HG03442 (cell line): ENCODE measurements around the gene SMAD3.

Experiments
- ATAC-seq: cut with Tn5 transposase; IDR thresholded peaks from one replicate; pipeline ENCODE4 v1.9.1; 2021; ENCODE audit warnings: mild to moderate bottlenecking, moderate library complexity; ENCODE audit not compliant: unreplicated experiment

SMAD3 gene

GRCh38 chr15:67095912-67096311 lies 30.5 kb downstream of the SMAD3 start:
- ATAC-seq: no peak

GRCh38 chr15:67096546-67097294 lies 31.3 kb downstream of the SMAD3 start:
- ATAC-seq: no peak

- ATAC-seq: no peak
Observed at GRCh38 chr15:67097424-67097823, 32.0 kb downstream of the SMAD3 start.

DNA sequence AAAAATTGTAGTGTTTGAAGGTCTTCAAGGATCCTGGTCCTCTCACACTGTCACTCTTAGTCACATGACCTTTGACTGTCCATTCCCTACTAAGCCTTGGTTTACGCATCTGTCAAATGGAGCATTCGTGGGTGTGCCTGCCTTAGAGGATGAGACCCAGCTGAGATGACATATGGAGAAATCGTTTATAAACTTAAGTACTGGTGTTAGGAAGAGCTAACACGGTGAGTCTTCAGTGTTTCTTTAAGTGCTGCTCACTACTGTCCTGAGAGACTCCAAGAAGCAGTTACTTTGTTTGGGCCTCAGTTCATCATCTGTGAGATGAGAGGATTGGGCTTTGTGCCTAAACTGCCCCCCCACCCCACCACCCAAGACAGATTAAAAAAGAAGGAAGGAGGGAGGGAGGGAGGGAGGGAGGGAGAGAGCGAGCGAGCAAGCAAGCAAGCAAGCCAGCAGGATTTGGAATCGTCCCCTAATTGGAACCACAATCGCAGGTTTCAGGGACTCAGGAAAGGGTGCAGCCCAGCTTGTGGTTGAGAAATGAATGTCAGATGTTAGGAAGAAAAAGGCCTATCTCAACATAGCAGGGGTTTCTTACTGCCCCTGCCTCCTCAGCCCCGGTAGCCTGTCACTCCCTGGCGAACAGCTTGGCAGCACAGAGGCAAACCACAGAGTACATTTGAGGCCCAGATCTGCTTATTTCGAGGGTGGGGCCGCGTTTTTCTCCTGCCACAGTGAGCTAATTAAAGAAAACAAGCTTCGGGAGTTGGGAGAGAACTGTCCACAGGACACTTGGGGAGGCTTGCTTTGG lies 32.7 kb downstream of the SMAD3 start:
- ATAC-seq: no peak

- no peak for ATAC-seq
Observed at GRCh38 chr15:67098768-67099282, 33.4 kb downstream of the SMAD3 start.

DNA sequence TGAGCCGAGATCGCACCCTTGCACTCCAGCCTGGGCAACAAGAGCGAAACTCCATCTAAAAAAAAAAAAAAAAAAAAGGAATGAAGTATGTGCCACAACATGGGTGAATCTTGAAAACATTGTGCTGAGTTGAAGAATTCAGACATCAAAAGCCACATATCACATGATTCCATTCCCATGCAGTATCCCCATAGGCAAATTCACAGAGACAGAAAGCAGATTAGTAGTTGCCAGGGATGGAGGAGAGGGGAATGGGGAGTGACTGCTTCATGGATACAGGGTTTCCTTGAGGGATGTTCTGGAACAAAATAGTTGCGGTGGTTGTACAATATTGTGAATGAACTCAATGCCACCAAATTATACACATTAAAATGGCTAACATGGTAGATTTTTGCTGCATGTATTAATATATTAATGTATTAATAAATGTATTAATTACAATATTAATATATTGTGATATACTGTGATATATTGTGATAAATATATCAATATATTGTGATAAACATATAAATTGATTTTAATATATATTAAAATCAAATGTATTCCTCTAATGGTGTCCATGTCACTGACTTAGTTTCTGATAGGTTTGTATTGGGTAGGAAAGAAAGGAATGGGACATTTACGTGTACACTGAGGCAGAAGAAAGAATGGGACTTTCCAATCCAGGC lies 34.9 kb downstream of the SMAD3 start:
- no peak for ATAC-seq

- ATAC-seq: peak; percentile 58
Observed at GRCh38 chr15:67100801-67101581, 35.6 kb downstream of the SMAD3 start.

- ATAC-seq: peak; percentile 42
Observed at GRCh38 chr15:67101911-67102598, 36.7 kb downstream of the SMAD3 start.

GRCh38 chr15:67102599-67102929 lies 37.2 kb downstream of the SMAD3 start:
- ATAC-seq: no peak

DNA sequence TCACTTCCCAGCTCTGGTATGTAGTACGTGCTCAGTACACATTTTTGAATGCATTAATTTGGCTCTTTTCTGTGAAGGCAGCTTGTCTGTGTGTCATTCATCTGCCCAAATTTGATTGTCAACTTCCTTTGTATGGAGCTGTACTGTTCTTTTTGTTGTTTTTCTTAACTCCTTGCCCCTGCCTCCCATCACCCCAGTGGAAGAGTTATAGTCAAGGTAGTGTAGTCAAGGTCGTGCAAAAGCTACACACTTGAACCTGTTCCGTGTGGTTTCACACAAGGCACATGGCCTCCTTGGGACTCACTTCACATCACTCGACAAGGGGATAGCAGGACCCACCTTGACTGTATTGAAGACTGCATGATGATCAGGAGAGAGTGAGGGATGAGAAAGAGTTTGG lies 37.6 kb downstream of the SMAD3 start:
- no peak for ATAC-seq

DNA sequence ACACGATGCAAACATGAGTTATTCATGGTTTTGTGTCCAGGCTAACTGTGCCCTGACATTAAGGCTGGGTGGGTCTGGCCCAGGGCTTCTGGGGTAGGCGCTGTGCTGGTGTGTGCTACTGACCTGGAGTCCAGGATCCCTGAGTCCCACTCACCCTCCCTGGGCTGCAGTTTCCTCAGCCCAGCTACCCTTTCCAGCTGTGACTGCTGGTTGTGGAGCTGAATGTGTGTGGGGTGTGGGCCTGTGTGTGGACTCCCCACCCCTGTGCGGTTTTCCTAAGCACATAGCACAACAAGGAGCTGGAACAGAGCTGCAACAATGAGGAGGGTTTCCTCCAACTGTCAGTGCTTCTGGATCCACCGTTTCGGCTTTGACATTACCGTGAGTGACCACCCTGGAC lies 38.0 kb downstream of the SMAD3 start:
- no peak for ATAC-seq

GRCh38 chr15:67103869-67104268 lies 38.5 kb downstream of the SMAD3 start:
- no peak for ATAC-seq

GRCh38 chr15:67104510-67104909 lies 39.1 kb downstream of the SMAD3 start:
- ATAC-seq: no peak

GRCh38 chr15:67105065-67105951 lies 39.9 kb downstream of the SMAD3 start:
- ATAC-seq: no peak

- no peak for ATAC-seq
Observed at GRCh38 chr15:67105991-67106763, 40.8 kb downstream of the SMAD3 start.

GRCh38 chr15:67106764-67107013 lies 41.3 kb downstream of the SMAD3 start:
- ATAC-seq: no peak

DNA sequence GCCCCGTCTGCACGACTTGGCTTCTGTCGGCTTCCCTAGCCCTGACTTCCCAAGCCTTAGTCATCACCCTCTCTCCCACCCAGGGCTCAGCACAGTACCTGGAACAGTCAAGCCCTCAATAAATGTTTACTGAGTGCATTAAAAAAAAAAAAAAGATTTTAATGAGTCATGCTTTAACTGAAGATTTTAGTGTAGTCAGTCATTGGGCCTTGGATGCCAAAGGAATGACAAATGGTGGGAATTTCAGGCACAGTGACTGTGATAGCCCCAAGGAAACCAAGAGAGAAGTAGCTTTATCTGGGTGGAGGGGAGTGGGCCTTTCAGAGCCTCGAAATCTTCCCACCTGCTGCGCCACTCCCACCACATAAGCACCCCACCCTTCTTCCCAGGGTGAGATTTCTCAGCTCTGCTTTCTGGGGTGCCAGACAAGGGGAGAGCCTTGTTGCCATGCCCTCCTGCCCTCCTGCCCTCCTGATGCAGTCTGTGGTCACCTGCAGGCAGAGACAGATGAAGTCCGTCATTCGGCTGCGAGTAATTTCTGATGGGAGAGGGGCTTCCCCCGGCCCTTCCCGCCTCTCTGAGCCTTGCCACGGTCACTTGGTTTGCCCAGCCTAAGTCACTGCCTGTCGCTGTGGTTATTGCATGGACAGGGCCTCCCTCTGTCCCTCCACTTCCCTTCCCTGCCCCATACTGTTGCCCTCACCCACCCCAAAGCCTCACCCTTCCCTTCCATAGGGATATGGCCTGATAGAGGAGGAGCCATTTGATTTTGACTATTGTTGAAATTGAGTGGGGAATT lies 41.8 kb downstream of the SMAD3 start:
- no peak for ATAC-seq
